GM21528 (cell line): ENCODE data around the gene CD276.
"Not testable (repeated sequence)": the region's sequence is repeated elsewhere in the genome, so short reads cannot be mapped to it uniquely, and the experiment has no call there.

ENCODE experiments used
- ATAC-seq: cut with Tn5 transposase; IDR thresholded peaks from one replicate; pipeline ENCODE4 v1.9.1; 2021; ENCODE audit warnings: mild to moderate bottlenecking, moderate library complexity; ENCODE audit not compliant: unreplicated experiment, low FRiP score

Gene CD276

DNA sequence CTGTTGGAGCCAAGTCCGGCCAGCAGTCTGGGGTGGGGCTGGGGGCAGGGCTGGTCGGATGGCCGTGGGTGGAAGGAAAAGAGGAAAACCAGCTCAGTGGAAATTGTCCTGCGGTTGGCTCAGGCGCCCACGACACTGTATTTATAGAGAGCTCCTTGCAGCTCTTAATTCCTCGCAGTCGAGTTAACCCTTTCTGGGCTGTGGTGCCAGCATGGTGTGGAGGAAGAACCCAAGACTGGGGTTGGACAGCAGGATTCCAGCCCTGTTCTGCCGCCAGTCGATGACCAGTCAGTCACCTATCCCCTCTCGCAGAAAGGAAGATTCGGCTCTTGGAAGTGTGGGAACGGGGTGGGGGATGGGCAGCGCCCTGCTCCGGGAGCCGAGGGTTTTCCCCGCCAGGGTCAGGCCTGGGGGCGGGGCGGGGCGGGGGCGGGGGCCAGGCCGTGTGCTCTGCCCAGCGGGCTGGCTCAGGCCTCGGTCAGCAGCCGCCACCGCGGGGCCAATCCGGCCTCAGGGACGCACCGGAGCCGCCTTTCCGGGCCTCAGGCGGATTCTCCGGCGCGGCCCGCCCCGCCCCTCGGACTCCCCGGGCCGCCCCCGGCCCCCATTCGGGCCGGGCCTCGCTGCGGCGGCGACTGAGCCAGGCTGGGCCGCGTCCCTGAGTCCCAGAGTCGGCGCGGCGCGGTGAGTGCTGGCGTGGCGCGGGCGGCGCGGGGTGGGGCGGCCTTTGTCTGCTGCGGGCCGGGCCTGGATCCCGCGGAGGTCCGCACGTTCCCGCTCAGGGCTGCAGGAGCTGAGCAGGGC is at the start of gene CD276:
CD276 (plus strand) TSS at position 607 of the 804 bp plus-strand sequence. CDS start 15,257 bp downstream, outside the sequence.
- ATAC-seq, result no peak

GRCh38 chr15:73637527-73637926 is 46.7 kb upstream of the CD276 start:
- ATAC-seq, result no peak

- ATAC-seq, result not testable (repeated sequence)
Measured at GRCh38 chr15:73639464-73639863, 44.7 kb upstream of the CD276 start.

GRCh38 chr15:73647259-73648013 is 36.7 kb upstream of the CD276 start:
- no peak for ATAC-seq

- ATAC-seq, result no peak
Measured at GRCh38 chr15:73648014-73648295, 36.2 kb upstream of the CD276 start.

DNA sequence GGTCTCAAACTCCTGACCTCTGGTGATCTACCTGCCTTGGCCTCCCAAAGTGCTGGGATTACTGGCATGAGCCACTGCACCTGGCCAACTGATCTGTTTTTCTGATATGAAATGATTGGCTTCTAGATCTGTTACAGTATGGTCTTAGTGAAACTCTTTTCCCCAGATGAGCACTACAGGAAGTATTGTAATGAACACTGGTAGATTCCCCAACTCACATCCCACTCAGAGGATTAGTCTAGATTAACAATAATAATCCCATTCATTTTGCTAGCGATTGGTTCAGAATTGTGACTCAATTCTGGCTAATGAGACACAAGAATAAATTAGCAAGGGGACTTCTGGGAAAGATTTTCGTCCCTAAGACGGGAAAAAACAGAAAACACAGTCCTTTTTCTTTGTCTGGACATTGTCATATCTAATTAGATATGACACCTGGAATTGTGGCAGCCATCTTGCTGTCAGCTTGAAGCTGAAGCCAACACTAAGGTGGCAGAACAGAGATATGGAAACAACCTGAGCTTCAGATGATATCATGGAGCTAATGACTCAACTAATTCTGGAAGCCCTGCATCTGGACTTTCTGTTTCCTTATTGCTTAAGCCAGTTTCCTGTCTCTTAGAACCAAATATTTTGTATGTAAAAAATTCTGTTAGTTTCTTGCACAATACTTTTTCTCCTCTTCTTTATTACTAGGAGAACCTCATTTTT is 33.6 kb upstream of the CD276 start:
- ATAC-seq, result no peak

DNA sequence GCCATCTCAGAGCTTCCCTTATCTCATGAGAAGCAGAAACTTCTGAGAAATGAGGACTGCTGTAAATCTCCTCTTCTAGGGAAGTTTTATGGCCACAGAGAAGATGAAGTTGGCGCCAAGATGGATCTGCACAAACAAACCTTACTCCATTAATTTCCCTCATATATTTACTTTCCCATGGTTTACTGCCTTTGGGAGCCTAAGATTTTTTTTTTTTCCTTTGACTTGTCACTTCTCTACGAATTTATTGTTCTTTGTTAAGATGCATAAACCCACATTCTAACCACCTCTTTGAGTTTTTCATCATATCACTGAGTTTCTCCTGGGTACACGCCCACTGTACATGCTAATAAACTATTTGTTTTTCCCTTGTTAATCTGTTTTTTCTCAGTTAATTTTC is 29.5 kb upstream of the CD276 start:
- no peak for ATAC-seq

DNA sequence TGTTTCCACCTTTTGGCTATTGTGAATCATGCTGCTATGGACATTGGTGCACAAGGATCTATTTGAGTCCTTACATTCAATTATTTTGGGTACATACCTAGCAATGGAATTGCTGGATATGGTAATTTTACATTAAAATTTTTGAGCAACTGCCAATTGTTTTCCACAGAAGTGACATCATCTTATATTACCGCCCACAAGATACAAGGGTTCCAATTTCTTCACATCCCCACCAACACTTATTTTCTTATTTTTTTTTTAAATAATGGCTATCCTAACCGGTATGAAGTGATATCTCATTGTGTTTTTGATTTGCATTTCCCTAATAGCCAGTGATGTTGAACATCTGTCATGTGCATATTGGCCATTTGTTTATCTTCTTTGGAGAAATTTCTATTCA is 28.5 kb upstream of the CD276 start:
- ATAC-seq, result no peak

DNA sequence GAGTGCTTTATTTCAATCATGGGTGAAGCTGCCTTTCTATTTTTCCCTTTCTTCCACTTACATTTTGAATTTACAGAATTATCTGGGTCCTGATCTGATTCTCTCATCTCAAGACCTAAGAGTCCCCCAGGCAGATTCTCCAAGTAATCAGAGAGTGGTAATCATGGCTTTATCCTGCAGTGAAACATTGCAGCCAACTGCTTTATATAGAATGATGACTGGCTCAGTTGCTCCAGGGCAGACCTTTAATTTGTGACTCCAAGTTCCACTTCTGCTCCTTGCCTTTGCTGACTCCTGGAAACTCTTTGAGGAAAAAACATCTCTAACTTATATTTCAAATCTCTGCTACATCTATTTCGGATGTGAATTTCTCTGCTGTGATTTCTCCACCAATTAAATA is 25.5 kb upstream of the CD276 start:
- no peak for ATAC-seq

DNA sequence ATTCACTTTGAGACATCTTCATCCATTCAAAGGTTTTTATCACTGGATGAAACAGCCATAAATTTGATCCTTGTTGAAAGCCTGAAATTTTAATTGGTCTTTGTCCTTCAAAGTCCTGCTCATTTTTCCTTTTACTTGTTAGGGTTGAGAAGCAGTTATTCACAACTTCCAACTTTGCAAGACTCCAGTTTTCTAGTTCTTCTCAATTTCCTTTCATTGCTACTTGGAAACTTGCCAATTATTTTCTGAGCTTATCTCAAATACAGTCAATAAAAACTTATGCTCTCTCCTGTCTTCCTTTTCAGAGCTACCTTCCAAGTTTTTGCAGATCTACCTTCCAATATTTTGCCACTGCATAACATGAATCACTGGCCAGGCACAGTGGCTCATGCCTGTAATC is 23.7 kb upstream of the CD276 start:
- no peak for ATAC-seq

- ATAC-seq, result no peak
Measured at GRCh38 chr15:73674587-73674986, 9.6 kb upstream of the CD276 start.

- ATAC-seq, result no peak
Measured at GRCh38 chr15:73677146-73677607, 7.0 kb upstream of the CD276 start.

GRCh38 chr15:73677733-73678132 is 6.5 kb upstream of the CD276 start:
- ATAC-seq, result no peak

DNA sequence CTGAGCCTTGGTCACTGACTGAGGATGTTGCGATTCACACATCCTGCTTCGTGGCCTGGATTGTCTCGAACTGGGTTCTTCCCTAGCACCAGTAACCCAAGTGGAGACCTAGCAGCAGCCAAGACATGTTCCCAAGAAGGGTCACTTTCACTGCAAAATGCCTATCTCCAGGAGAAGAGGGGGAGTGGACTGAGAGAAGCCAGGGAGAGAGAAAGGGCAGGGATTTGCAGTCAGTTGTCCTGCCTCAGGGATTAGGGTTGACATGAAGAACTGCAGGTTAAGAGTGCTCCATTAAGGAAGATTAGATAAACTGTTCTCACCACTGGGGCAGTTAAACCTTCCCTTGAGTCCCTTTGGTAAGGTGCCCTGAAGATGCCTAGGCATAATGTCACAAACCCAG is 5.7 kb upstream of the CD276 start:
- ATAC-seq, result no peak

DNA sequence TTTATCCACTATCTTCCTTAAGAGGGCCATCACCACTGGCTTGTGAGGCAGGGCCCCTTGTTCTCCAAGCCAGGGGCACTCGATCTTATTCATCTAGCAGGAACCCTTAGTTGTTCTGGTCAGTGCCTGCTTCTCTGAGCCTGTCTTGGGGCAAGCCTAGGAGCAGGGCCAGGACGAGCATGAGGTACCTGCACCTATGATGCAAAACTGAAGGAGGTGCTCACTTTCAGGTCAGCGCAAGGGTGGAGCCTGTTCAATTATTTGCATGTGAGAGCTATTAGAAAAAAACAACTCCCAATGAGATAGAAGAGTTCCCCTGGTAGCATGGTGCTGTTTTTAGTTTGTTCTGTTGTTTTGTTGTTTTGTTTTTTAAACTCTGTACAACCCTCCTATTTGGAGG is 5.0 kb upstream of the CD276 start:
- no peak for ATAC-seq

DNA sequence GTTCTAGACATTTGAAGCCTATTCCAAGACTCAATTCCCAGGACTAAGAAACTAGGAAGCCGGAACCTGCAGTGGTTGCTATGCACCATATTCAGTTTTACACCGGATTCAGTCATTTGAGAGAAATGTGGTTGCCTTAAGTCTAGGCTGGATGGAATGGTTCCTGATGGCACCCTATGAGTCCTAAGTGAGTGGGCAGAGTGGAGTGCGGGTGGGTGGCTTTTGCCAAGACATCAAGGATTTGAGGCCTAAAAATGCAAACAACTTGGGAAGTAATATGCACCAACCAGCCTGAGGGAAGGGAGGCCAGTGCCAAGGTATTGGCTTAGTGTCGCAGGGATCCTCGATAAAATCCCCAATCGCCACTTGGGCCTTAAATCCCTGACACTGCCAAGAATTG is 4.2 kb upstream of the CD276 start:
- ATAC-seq, result no peak

DNA sequence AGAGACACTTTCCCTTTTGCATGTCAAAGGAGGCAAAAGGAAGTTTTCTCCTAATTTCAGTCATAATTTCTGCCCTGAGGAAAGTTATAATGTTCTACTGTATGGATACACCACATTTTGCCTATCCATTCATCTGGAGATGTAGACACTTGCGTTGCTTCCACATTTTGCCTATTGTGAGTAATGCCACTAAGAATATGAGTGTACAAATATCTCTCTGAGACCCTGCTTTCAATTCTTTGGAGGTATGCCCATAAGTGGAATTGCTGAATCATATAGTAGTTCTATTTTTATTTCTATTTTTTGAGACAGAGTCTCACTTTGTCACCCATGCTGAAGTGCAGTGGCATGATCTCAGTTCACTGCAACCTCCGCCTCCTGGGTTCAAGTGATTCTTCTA is 3.6 kb upstream of the CD276 start:
- ATAC-seq, result no peak

DNA sequence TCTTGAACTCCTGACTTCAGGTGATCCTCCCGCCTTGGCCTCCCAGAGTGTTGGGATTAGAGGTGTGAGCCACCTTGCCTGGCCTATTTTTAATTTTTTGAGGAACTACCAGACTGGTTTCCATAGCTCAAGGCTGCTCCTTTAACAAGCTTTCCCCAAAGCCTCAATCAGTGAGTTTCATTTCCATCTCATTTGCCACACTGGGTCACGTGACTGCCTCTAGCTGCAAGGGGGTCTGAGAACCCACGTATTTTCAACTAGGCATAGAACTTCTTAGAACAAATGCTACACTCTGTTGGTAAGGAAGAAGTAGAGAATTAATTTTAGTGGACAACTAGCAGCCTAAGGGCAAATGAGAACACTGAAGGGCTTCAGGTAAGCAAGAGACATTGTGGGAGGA is 3.1 kb upstream of the CD276 start:
- no peak for ATAC-seq

DNA sequence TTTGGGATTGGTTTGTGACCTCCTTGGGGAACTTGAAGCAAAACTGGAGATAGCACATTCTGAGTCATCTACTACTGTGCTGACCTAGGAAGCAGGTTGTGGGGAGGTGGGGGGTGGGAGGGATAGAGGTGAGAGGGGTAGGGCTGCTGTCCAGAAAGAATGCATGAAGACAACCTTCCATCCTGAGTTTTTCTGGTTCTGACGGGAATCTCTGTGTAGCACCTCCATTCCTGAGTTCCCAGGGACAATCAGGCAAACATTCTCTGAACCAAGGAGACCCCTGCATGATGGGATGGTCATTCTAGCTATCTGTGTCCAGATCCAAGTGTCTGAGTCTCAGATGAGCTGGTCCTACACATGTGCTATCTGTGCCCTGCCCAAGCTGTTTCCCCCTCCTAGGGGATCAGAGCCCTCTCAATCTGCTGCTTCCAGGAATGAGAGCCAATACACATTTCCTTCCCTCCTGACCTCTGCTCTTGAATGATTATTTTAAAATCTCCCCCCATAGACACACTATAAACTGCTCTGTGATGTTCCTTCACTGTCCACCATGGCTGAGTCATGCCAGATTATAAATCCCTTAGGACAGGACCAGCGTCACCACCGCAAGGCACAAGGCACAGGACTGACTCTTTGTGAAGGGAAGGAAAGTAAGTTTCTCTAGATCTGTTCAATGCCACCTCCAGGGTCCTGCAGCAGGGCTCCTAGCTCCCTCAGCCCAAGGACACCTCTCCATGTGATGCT is 2.2 kb upstream of the CD276 start:
- ATAC-seq, result no peak

- no peak for ATAC-seq
Measured at GRCh38 chr15:73682600-73683090, 1.5 kb upstream of the CD276 start.
